ENCODE results near the gene XRCC2. TPM values are rescaled to one million over a fixed set of nuclear protein-coding genes. Genes with fewer than 3 reads are reported as not detected.

XRCC2 gene
- total and polyA plus RNA-seq, 9 donors, result 0.25 to 1.7 (median 0.69) TPM

DNA sequence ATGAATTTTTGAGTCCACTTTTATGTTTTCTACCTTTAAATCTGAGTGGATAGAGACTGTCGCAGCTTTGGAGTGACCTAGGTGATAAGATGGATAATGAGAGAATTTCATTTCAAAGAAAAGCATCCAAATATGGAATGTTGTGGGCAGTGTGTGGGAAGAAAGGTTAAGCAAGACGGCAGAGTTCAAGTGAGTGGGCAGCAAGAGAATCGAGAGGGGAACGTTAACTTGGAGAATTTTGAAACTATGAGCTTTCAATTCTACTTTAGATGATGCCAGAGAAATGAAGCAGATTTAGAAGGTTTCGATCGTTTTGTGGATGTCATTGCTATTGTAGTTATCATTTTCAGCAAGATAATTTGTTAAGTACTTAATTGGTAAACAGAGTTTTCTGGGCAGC is 73.0 kb downstream of the XRCC2 start:
- H3K27ac ChIP-seq, result no peak overlapping the region
- H3K36me3 ChIP-seq, result no peaks in the 10 kb centered on the region
- H3K4me1 ChIP-seq (ENCODE audit: insufficient read depth), result no peaks in the 10 kb centered on the region
- WGBS, 3 donors, result 4 to 10% (median 6%) methylated on average over 6 of the region's 6 CpGs
- no peaks in the 10 kb centered on the region for H3K9me3 ChIP-seq
- DNase-seq, result no peak
- H3K4me3 ChIP-seq, result no peak overlapping the region
- intact Hi-C loops (cut with DNase I), result no loop called here
- TF ChIP-seq POLR2A (IDR thresholded peaks at IDR 0.05) (no peak), EP300 (IDR thresholded peaks at IDR 0.05) (no peak)
- TF ChIP-seq, protein P1, sequence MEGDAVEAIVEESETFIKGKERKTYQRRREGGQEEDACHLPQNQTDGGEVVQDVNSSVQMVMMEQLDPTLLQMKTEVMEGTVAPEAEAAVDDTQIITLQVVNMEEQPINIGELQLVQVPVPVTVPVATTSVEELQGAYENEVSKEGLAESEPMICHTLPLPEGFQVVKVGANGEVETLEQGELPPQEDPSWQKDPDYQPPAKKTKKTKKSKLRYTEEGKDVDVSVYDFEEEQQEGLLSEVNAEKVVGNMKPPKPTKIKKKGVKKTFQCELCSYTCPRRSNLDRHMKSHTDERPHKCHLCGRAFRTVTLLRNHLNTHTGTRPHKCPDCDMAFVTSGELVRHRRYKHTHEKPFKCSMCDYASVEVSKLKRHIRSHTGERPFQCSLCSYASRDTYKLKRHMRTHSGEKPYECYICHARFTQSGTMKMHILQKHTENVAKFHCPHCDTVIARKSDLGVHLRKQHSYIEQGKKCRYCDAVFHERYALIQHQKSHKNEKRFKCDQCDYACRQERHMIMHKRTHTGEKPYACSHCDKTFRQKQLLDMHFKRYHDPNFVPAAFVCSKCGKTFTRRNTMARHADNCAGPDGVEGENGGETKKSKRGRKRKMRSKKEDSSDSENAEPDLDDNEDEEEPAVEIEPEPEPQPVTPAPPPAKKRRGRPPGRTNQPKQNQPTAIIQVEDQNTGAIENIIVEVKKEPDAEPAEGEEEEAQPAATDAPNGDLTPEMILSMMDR (IDR thresholded peaks at IDR 0.05), result no peak
- H3K27me3 ChIP-seq, result no peaks in the 10 kb centered on the region

DNA sequence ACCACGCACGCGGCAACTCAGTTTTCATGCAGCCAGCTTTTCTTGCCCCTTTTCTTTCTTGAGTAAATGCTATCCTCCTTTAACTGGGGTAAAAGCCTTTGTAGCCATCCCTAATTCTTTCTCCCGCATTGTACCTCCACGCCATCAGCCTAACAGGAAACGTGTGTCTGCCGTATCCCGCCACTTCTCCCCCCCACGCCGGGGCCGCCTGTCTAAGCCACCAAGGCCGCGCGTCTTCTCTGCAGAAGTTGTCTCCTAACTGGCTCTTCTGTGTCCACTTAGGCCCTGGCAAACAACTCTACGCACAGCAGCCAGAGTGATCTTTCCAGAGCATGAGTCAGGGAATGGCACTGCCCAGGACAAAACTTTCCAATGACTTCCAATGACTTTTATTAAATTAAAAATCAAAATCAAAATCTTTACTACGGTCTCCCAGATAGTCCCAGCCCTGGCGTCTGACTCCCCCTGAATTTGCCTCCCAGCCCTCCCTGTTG is 74.6 kb downstream of the XRCC2 start:
- TF ChIP-seq, protein P1 (IDR thresholded peaks at IDR 0.05), result no peak
- TF ChIP-seq EP300 (IDR thresholded peaks at IDR 0.05), result no peak
- TF ChIP-seq POLR2A (IDR thresholded peaks at IDR 0.05), result no peak
- Histone ChIP-seq H3K4me3 (no peak overlapping the region), H3K9me3 (no peaks in the 10 kb centered on the region), H3K36me3 (no peaks in the 10 kb centered on the region), H3K27ac (no peak overlapping the region), H3K27me3 (no peaks in the 10 kb centered on the region), H3K4me1 (ENCODE audit: insufficient read depth) (no peaks in the 10 kb centered on the region)
- WGBS, 3 donors, result 94 to 97% (median 94%) methylated on average over 17 of the region's 17 CpGs
- intact Hi-C loops (cut with DNase I), result no loop called here
- no peak for DNase-seq

DNA sequence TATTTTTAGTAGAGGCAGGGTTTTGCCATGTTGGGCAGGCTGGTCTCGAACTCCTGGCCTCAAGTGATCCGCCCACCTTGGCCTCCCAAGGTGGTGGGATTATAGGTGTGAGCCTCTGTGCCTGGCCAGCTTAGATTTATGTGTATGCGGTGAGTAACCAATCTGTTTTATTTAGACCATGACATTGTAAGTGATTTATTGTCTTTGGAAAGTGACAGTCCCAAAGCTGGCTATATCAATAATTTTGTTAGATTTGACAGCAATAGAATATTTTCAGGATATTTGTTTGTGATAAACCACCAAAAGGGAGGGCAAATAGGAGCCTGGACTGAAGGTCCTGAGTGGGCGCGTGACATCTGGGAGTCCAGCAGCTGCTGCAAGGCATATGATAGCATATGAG is 75.7 kb downstream of the XRCC2 start:
- TF ChIP-seq POLR2A (IDR thresholded peaks at IDR 0.05) (no peak), EP300 (IDR thresholded peaks at IDR 0.05) (no peak)
- TF ChIP-seq, protein P1 (IDR thresholded peaks at IDR 0.05), result no peak
- DNase-seq, result no peak
- H3K27me3 ChIP-seq, result no peaks in the 10 kb centered on the region
- H3K4me1 ChIP-seq (ENCODE audit: insufficient read depth), result no peaks in the 10 kb centered on the region
- intact Hi-C loops (cut with DNase I), result no loop called here
- no peak overlapping the region for H3K4me3 ChIP-seq
- no peak overlapping the region for H3K27ac ChIP-seq
- no peaks in the 10 kb centered on the region for H3K36me3 ChIP-seq
- H3K9me3 ChIP-seq, result no peaks in the 10 kb centered on the region
- WGBS, 3 donors, result 94 to 96% (median 94%) methylated on average over 5 of the region's 5 CpGs

DNA sequence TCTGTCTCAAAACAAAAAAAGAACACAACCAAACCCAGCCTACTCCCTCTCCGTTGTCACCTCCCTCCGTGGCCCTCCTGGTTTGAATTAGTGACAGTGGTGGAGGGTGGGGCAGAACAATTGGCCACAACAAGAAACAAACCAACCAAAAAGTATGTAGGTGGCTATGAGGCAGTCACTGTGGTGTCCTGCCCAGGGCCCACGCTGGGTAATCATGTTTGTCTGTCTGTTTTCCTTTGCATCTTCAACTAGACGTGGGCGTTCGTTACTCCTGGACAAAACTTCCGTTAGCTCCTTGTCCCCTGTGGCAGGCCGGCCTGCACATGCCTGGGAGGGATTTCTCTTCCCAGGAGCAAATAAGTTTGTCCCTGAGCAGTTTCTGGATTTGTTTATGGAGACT is 78.4 kb downstream of the XRCC2 start:
- WGBS, 3 donors, result 46 to 56% (median 50%) methylated on average over 8 of the region's 8 CpGs
- Histone ChIP-seq H3K9me3 (no peaks in the 10 kb centered on the region), H3K36me3 (no peaks in the 10 kb centered on the region), H3K27me3 (no peaks in the 10 kb centered on the region), H3K4me3 (no peak overlapping the region), H3K4me1 (ENCODE audit: insufficient read depth) (no peaks in the 10 kb centered on the region), H3K27ac (no peak overlapping the region)
- TF ChIP-seq, protein P1 (IDR thresholded peaks at IDR 0.05), result no peak
- no peak for TF ChIP-seq POLR2A (IDR thresholded peaks at IDR 0.05)
- TF ChIP-seq EP300 (IDR thresholded peaks at IDR 0.05), result no peak
- intact Hi-C loops (cut with DNase I), result no loop called here
- no peak for DNase-seq
